ENCODE results near the gene PLEKHA3. TPM values are rescaled to one million over a fixed set of nuclear protein-coding genes. Genes with fewer than 3 reads are reported as not detected.
"Not testable (repeated sequence)": the region's sequence is repeated elsewhere in the genome, so short reads cannot be mapped to it uniquely, and the experiment has no call there.

PLEKHA3 gene
- total RNA-seq, 2 donors from 2014 or later, result 21.2 to 22.8 TPM

DNA sequence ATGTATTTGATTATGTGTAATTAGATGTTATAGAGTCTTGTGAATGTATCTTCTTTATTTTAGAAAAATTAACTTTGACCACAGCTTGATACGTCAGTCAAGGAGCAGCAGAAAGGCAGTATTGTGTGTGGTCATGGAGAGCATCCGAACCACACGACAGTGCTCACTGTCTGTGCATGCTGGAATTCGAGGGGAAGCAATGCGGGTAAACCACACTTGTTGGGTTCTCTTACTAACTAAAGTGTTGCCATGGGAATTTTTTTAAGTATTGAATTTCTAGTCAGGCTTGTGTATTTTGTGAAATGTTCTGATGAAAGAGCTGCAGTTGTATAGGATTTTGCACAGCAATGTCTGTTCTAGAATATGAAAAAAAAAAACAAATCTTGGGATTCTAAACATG, 24.3 kb upstream of the PLEKHA3 start:
- H3K27me3 Mint-ChIP-seq (ENCODE audit: insufficient read depth), result no peaks in the 10 kb centered on the region
- no peaks in the 10 kb centered on the region for H3K27me3 ChIP-seq (ENCODE audit: control insufficient read depth, insufficient read depth, low read length, poor library complexity, severe bottlenecking)
- TF ChIP-seq, protein P1, sequence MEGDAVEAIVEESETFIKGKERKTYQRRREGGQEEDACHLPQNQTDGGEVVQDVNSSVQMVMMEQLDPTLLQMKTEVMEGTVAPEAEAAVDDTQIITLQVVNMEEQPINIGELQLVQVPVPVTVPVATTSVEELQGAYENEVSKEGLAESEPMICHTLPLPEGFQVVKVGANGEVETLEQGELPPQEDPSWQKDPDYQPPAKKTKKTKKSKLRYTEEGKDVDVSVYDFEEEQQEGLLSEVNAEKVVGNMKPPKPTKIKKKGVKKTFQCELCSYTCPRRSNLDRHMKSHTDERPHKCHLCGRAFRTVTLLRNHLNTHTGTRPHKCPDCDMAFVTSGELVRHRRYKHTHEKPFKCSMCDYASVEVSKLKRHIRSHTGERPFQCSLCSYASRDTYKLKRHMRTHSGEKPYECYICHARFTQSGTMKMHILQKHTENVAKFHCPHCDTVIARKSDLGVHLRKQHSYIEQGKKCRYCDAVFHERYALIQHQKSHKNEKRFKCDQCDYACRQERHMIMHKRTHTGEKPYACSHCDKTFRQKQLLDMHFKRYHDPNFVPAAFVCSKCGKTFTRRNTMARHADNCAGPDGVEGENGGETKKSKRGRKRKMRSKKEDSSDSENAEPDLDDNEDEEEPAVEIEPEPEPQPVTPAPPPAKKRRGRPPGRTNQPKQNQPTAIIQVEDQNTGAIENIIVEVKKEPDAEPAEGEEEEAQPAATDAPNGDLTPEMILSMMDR (conservative IDR thresholded peaks at IDR 0.05), result no peak
- H3K27ac ChIP-seq (ENCODE audit: low read depth, low read length), result no peak overlapping the region
- no peaks in the 10 kb centered on the region for H3K4me1 ChIP-seq (ENCODE audit: control insufficient read depth, insufficient read depth, low read length)
- no peaks in the 10 kb centered on the region for H3K36me3 Mint-ChIP-seq (ENCODE audit: low read depth)
- no peaks in the 10 kb centered on the region for H3K9me3 ChIP-seq (ENCODE audit: control insufficient read depth, low read length)
- H3K27ac Mint-ChIP-seq, result no peak overlapping the region
- H3K36me3 ChIP-seq (ENCODE audit: control insufficient read depth, insufficient read depth, low read length), result no peaks in the 10 kb centered on the region
- no peak overlapping the region for H3K4me3 Mint-ChIP-seq
- no peak overlapping the region for H3K9ac ChIP-seq (ENCODE audit: extremely low read depth, low read length, poor library complexity, severe bottlenecking)
- no peak for DNase-seq
- peaks cover 4% of the 10 kb centered on the region for H3K4me1 Mint-ChIP-seq
- 91 to 92% methylated on average over 5 of the region's 5 CpGs for WGBS, 2 experiments (ENCODE audit: insufficient coverage in 1 of 2, insufficient read length in 1 of 2)
- no peak overlapping the region for H3K4me3 ChIP-seq (ENCODE audit: low read length)
- H3K9me3 Mint-ChIP-seq, result no peaks in the 10 kb centered on the region

DNA sequence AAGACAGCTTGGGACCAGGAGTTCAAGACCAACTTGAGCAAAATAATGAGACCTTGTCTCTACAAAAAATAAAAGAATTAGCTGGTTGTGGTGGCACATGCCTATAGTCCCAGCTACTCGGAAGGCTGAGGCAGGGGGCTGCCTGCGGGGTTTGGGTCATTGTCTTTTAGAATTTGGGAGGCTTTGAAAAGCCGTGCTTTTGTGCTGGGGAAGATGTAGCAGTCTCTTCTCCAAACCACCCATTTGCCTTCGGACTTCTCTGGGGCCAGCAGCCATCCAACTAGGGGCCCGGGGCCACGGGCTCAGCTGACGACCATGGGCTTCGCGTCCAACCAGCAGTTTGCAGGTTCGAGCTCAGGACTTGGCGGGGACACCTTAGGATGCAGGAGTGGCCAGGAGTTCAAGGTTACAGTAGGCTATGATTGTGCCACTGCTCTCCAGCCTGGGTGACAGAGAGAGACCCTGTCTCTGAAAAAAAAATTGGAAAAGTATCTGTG, 22.8 kb upstream of the PLEKHA3 start:
- H3K36me3 Mint-ChIP-seq (ENCODE audit: low read depth), result no peaks in the 10 kb centered on the region
- no peak overlapping the region for H3K4me3 Mint-ChIP-seq
- no peak overlapping the region for H3K27ac Mint-ChIP-seq
- no peaks in the 10 kb centered on the region for H3K4me1 Mint-ChIP-seq
- H3K27me3 Mint-ChIP-seq (ENCODE audit: insufficient read depth), result no peaks in the 10 kb centered on the region
- 85 to 86% methylated on average over 8 to 11 of the region's 11 CpGs for WGBS, 2 experiments (ENCODE audit: insufficient coverage in 1 of 2, insufficient read length in 1 of 2)
- Histone ChIP-seq H3K9ac (ENCODE audit: extremely low read depth, low read length, poor library complexity, severe bottlenecking) (no peak overlapping the region), H3K4me1 (ENCODE audit: control insufficient read depth, insufficient read depth, low read length) (no peaks in the 10 kb centered on the region), H3K9me3 (ENCODE audit: control insufficient read depth, low read length) (no peaks in the 10 kb centered on the region), H3K4me3 (ENCODE audit: low read length) (no peak overlapping the region), H3K27ac (ENCODE audit: low read depth, low read length) (no peak overlapping the region), H3K36me3 (ENCODE audit: control insufficient read depth, insufficient read depth, low read length) (no peaks in the 10 kb centered on the region), H3K27me3 (ENCODE audit: control insufficient read depth, insufficient read depth, low read length, poor library complexity, severe bottlenecking) (no peaks in the 10 kb centered on the region)
- no peak for DNase-seq
- TF ChIP-seq, protein P1 (conservative IDR thresholded peaks at IDR 0.05), result no peak
- H3K9me3 Mint-ChIP-seq, result no peaks in the 10 kb centered on the region

DNA sequence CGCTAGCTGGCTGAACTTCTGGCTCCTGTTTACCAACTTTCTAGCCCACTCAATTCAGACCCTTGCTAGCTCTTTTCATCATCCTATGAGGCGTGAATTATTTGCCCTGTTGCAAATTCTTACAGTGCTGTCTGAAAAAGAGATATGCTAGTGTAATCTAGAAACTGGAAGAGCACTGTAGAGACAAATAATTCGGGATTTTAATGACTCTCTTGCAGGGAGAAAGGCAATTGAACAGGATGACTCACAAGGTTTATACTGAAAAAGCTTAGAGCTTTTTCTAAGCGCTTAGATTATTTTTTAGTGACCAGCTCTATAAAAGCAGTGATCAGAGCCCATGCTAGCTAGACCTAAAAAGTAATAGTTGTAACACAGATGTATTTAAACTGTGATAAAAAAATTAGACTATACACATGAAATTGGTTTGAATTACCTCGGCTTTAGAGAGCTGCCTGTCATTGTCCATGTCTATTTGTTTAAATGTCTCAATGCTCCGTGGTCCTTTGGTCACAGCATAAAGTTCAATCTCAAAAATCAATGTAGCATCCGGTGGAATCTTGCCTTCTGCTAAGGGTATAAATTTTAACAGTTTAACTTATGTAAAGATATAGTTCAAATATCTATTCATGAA, 10.9 kb upstream of the PLEKHA3 start:
- Mint-ChIP-seq H3K9me3 (no peaks in the 10 kb centered on the region), H3K4me1 (no peaks in the 10 kb centered on the region), H3K4me3 (no peak overlapping the region), H3K27me3 (ENCODE audit: insufficient read depth) (no peaks in the 10 kb centered on the region), H3K27ac (no peak overlapping the region), H3K36me3 (ENCODE audit: low read depth) (no peaks in the 10 kb centered on the region)
- Histone ChIP-seq H3K9me3 (ENCODE audit: control insufficient read depth, low read length) (no peaks in the 10 kb centered on the region), H3K27ac (ENCODE audit: low read depth, low read length) (no peak overlapping the region), H3K4me1 (ENCODE audit: control insufficient read depth, insufficient read depth, low read length) (no peaks in the 10 kb centered on the region), H3K36me3 (ENCODE audit: control insufficient read depth, insufficient read depth, low read length) (no peaks in the 10 kb centered on the region), H3K9ac (ENCODE audit: extremely low read depth, low read length, poor library complexity, severe bottlenecking) (no peak overlapping the region), H3K4me3 (ENCODE audit: low read length) (no peak overlapping the region), H3K27me3 (ENCODE audit: control insufficient read depth, insufficient read depth, low read length, poor library complexity, severe bottlenecking) (no peaks in the 10 kb centered on the region)
- TF ChIP-seq, protein P1 (conservative IDR thresholded peaks at IDR 0.05), result no peak
- no peak for DNase-seq
- 89 to 95% methylated on average over 5 to 7 of the region's 7 CpGs for WGBS, 2 experiments (ENCODE audit: insufficient coverage in 1 of 2, insufficient read length in 1 of 2)

DNA sequence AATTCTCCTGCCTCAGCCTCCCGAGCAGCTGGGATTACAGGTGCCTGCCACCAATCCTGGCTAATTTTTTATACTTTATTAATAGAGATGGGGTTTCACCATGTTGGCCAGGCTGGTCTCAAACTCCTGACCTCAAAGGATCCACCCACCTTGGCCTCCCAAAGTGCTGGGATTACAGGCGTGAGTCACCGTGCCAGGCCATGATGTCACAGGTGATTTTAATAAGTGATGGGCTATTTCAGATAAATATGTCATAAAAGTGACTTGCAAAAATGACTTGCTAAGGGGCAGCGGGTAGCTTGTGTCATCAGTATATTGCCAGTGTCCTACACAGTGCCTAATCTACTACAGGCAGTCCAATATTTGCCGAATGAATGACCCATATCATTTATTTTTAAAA, 8.9 kb upstream of the PLEKHA3 start:
- DNase-seq; H3K9me3 ChIP-seq (ENCODE audit: control insufficient read depth, low read length); H3K9me3 Mint-ChIP-seq; H3K4me3 Mint-ChIP-seq; H3K4me3 ChIP-seq (ENCODE audit: low read length); H3K4me1 Mint-ChIP-seq; H3K27ac Mint-ChIP-seq; H3K36me3 Mint-ChIP-seq (ENCODE audit: low read depth); H3K9ac ChIP-seq (ENCODE audit: extremely low read depth, low read length, poor library complexity, severe bottlenecking); H3K36me3 ChIP-seq (ENCODE audit: control insufficient read depth, insufficient read depth, low read length); H3K27ac ChIP-seq (ENCODE audit: low read depth, low read length); H3K27me3 ChIP-seq (ENCODE audit: control insufficient read depth, insufficient read depth, low read length, poor library complexity, severe bottlenecking); H3K27me3 Mint-ChIP-seq (ENCODE audit: insufficient read depth); H3K4me1 ChIP-seq (ENCODE audit: control insufficient read depth, insufficient read depth, low read length): not testable (repeated sequence)
- 93 to 100% methylated on average over 1 to 5 of the region's 5 CpGs for WGBS, 2 experiments (ENCODE audit: insufficient coverage in 1 of 2, insufficient read length in 1 of 2)

Measured in endodermal cell (in vitro differentiated cells).